Sigmoid colon (tissue), 7 donors: Measurements from ENCODE around the gene PANX1. TPM values are rescaled to one million over a fixed set of nuclear protein-coding genes. Genes with fewer than 3 reads are reported as not detected.

Source experiments
- DNase-seq: peaks from one replicate; pipeline ENCODE4 v3.0.0-alpha.2; 2019
- H3K27ac ChIP-seq, 4 donors: fragments of 200-600 bp; sonication (generic); one replicate each; pipeline ENCODE4 v1.5.1; 2016 to 2019; ENCODE audit warnings: mild to moderate bottlenecking in 1 of 4
- H3K27me3 ChIP-seq, 3 donors: fragments of 200-600 bp; sonication (generic); one replicate each; pipeline ENCODE4 v1.5.1; 2019; ENCODE audit warnings: mild to moderate bottlenecking in 1 of 3
- H3K36me3 ChIP-seq, 4 donors: fragments of 200-600 bp; sonication (generic); one replicate each; pipeline ENCODE4 v1.5.1; 2016 to 2019
- H3K4me1 ChIP-seq, 4 donors: fragments of 200-600 bp; sonication (generic); one replicate each; pipeline ENCODE4 v1.5.1; 2017 to 2019
- H3K4me3 ChIP-seq, 4 donors: fragments of 200-600 bp; sonication (generic); one replicate each; pipeline ENCODE4 v1.5.1; 2017 to 2019; ENCODE audit warnings: mild to moderate bottlenecking in 2 of 4, moderate library complexity in 1 of 4
- H3K9me3 ChIP-seq, 4 donors: fragments of 200-600 bp in 3 of 4; sonication (generic) in 3 of 4; one replicate each; pipeline versions ENCODE4 v1.5.1 to v1.6.1; 2013 to 2019
- EP300 ChIP-seq, 4 donors: sonication (generic); formaldehyde crosslinking; IDR thresholded peaks; one replicate each; pipeline ENCODE4 v1.6.1; 2017; ENCODE audit warnings: antibody characterized with exemption in 4 of 4
- POLR2A ChIP-seq, 2 donors: fragments of 450-650 bp; IDR thresholded peaks; one replicate each; pipeline ENCODE4 v1.6.1; 2016; ENCODE audit warnings: antibody characterized with exemption in 2 of 2, mild to moderate bottlenecking in 2 of 2, moderate library complexity in 2 of 2
- POLR2AphosphoS5 ChIP-seq, 4 donors: sonication (generic); formaldehyde crosslinking; IDR thresholded peaks; one replicate each; pipeline ENCODE4 v1.6.1; 2017; ENCODE audit warnings: antibody characterized with exemption in 4 of 4
- WGBS, 2 donors: extraction: QIAGEN DNeasy Blood & Tissue Kit; methylation state at CpG; one replicate each; pipeline ENCODE4 v1.1.7; 2013; 5-methylcytosine and 5-hydroxymethylcytosine counted together
- intact Hi-C: fragments of 100-400 bp; cut with DNase I; formaldehyde crosslinking; loops from one replicate; pipeline ENCODE4 v1.15.1; 2023
- polyA plus RNA-seq, 3 donors: library from polyadenylated mRNA; stranded (reverse); fragments of 200-250 nt; gene quantifications; one replicate each; pipeline ENCODE4 v1.2.3, GENCODE V29; 2013
- total RNA-seq, 4 donors: library from RNA; depleted of rRNA; stranded (reverse); fragments of >200 nt; gene quantifications; one replicate each; pipeline ENCODE4 v1.1.0, GENCODE V29; 2016
- TF ChIP-seq, protein P1 (sequence below), 4 experiments: fragments of 450-650 bp in 3 of 4; fragments of 200-600 bp in 1 of 4; IDR thresholded peaks; one replicate each; pipeline ENCODE4 v1.5.1; 2016 to 2019; ENCODE audit warnings: antibody characterized with exemption in 4 of 4, mild to moderate bottlenecking in 3 of 4, moderate library complexity in 2 of 4
- donor health status: healthy with polysubstance abuse.
- donor health status: Bipolar disorder and iron deficiency.
- donor health status: healthy.

Gene PANX1
- total and polyA plus RNA-seq, 7 donors = 1.2 to 35.7 (median 21.6) TPM

DNA sequence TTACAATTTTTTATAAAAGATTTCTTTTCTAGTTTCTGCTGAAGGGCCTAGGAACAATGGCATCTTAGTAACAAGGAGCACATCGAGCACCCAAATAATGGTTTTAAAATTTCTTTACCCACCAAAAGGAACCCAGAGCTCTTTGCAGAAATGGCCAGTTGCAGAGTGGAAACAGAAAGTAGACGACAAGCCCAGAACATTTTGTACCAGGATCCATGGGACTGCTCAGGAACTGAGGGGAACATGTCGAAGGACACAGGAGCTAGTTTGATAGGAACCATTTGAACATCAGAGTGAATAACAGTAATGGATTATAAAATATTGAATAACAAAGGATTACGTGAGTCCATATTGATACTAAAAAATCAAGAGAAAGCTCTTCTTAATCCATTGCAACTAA is 17.3 kb downstream of the PANX1 start:
- Histone ChIP-seq H3K36me3 (no peaks in the 10 kb centered on the region), H3K4me1 (peaks cover 0 to 81% (median 53%) of the 10 kb centered on the region in 4 donors), H3K27ac (peak overlapping the region in 1 of 4 donors; percentile 0), H3K27me3 (no peaks in the 10 kb centered on the region), H3K4me3 (no peak overlapping the region), H3K9me3 (no peaks in the 10 kb centered on the region)
- DNase-seq = no peak
- TF ChIP-seq EP300 (IDR thresholded peaks at IDR 0.05) (peak in 1 of 4 donors; percentile 17), POLR2AphosphoS5 (IDR thresholded peaks at IDR 0.05) (peak in 2 of 4 donors; percentile 25 to 42)
- TF ChIP-seq, protein P1, sequence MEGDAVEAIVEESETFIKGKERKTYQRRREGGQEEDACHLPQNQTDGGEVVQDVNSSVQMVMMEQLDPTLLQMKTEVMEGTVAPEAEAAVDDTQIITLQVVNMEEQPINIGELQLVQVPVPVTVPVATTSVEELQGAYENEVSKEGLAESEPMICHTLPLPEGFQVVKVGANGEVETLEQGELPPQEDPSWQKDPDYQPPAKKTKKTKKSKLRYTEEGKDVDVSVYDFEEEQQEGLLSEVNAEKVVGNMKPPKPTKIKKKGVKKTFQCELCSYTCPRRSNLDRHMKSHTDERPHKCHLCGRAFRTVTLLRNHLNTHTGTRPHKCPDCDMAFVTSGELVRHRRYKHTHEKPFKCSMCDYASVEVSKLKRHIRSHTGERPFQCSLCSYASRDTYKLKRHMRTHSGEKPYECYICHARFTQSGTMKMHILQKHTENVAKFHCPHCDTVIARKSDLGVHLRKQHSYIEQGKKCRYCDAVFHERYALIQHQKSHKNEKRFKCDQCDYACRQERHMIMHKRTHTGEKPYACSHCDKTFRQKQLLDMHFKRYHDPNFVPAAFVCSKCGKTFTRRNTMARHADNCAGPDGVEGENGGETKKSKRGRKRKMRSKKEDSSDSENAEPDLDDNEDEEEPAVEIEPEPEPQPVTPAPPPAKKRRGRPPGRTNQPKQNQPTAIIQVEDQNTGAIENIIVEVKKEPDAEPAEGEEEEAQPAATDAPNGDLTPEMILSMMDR (IDR thresholded peaks at IDR 0.05) = no peak
- 89 to 90% methylated on average over 4 of the region's 4 CpGs for WGBS, 2 donors
- intact Hi-C loops = no loop called here

DNA sequence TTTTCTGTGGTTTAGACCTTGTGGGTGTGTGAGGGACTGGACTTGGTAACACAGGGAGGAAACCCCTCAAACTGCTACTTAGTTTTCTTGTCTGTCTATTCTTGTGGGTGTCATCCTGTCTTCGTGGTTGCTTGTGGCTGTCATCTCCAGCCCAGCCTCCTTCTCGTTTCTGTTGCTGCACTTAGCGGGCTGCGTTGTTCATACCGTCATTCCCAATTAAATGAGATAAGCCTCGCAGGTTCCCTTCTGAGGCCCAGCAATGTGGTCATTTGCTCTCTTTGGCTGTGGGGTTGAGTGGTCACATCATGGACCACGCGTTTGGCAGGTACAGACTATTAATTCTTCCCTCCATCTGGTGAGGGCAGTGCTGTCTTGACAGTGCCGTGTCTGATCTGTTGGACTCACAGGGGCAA is 18.8 kb downstream of the PANX1 start:
- Histone ChIP-seq H3K9me3 (no peaks in the 10 kb centered on the region), H3K27ac (no peak overlapping the region), H3K27me3 (no peaks in the 10 kb centered on the region), H3K36me3 (no peaks in the 10 kb centered on the region), H3K4me1 (peaks cover 0 to 82% (median 55%) of the 10 kb centered on the region in 4 donors), H3K4me3 (no peak overlapping the region)
- 78 to 83% methylated on average over 9 of the region's 9 CpGs for WGBS, 2 donors
- TF ChIP-seq POLR2AphosphoS5 (IDR thresholded peaks at IDR 0.05) (no peak), EP300 (IDR thresholded peaks at IDR 0.05) (no peak), POLR2A (IDR thresholded peaks at IDR 0.05) (no peak)
- TF ChIP-seq, protein P1 (IDR thresholded peaks at IDR 0.05) = no peak
- DNase-seq = no peak
- intact Hi-C loops = no loop called here

DNA sequence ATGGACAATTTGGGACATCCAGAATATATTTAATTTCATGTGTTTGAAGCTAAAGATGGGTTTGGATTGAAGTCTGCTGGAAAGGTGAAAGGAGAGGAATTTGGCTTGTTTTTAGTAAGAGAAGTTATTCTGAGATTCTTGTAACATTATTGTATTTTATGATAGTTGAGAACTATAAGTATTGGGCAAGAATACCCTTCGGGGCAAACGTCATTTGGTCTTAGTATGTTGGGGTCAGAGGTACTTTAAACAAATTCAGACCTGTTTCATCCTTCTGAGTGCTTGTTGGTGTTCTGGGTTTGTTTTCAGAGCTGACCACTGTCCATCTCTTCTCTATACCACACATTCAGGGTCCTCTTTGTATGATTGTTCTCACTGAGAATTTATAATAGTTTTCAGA is 19.5 kb downstream of the PANX1 start:
- H3K4me3 ChIP-seq = no peak overlapping the region
- TF ChIP-seq POLR2AphosphoS5 (IDR thresholded peaks at IDR 0.05) (no peak), POLR2A (IDR thresholded peaks at IDR 0.05) (no peak), EP300 (IDR thresholded peaks at IDR 0.05) (no peak)
- TF ChIP-seq, protein P1 (IDR thresholded peaks at IDR 0.05) = no peak
- intact Hi-C loops = no loop called here
- no peaks in the 10 kb centered on the region for H3K9me3 ChIP-seq
- no peak overlapping the region for H3K27ac ChIP-seq
- no peaks in the 10 kb centered on the region for H3K27me3 ChIP-seq
- H3K36me3 ChIP-seq = no peaks in the 10 kb centered on the region
- H3K4me1 ChIP-seq = peaks cover 0 to 82% (median 54%) of the 10 kb centered on the region in 4 donors
- DNase-seq = no peak
- WGBS, 2 donors = 63 to 81% methylated on average over 2 of the region's 2 CpGs

DNA sequence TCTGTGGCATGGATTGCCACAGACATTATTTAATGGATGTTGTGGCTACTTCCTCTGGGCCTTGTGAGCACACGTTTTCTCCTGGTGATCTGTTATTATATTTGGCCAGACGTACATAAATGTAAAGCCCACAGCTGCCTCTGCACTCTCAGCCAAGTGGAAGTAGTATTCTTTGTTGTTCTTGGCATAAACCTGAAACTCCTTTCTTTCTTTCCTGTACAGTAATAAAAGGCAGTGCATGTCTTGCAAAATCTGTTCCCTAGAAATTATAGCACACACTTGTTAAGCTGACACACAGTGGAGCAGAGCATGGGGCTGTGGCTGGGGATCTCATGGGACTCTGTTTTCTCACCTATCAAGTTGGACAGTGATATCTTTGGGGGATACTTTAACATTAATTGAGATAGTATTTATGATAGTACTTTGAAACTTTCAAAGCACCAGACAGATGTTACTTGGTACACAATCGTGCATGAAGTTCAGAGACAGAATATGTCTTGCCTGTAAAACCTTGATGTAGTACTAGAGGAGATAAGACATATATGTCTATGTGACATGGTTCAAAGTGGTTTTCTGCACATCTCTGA is 20.9 kb downstream of the PANX1 start:
- Histone ChIP-seq H3K27me3 (no peaks in the 10 kb centered on the region), H3K4me1 (peaks cover 0 to 73% (median 54%) of the 10 kb centered on the region in 4 donors), H3K36me3 (peaks cover 0 to 12% (median 0%) of the 10 kb centered on the region in 4 donors), H3K27ac (no peak overlapping the region), H3K4me3 (no peak overlapping the region), H3K9me3 (no peaks in the 10 kb centered on the region)
- WGBS, 2 donors = 10 to 43% methylated on average over 3 of the region's 3 CpGs
- intact Hi-C loops = no loop called here
- TF ChIP-seq, protein P1 (IDR thresholded peaks at IDR 0.05) = no peak
- TF ChIP-seq EP300 (IDR thresholded peaks at IDR 0.05) = no peak
- TF ChIP-seq POLR2AphosphoS5 (IDR thresholded peaks at IDR 0.05) = no peak
- no peak for TF ChIP-seq POLR2A (IDR thresholded peaks at IDR 0.05)
- no peak for DNase-seq

DNA sequence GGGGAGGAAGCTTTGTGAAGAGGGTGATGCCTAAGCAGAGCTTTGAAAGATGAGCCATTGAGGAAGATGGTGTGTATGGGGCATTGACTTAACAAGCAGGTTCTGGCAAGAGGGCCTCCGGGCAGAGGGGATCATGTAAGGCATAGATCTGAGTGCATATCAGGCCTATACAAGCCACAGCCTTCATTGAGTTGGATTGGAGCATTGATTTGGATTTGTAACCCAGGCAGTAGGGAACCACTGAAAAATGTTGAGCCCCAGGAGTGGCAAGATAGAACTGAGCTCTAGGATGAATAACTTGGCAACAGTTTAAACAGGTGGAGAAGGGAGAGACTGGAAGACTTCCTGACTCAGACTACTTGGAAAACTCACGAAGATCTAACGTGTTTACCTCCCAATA is 21.4 kb downstream of the PANX1 start:
- intact Hi-C loops = no loop called here
- no peak for TF ChIP-seq POLR2AphosphoS5 (IDR thresholded peaks at IDR 0.05)
- no peak for TF ChIP-seq POLR2A (IDR thresholded peaks at IDR 0.05)
- TF ChIP-seq, protein P1 (IDR thresholded peaks at IDR 0.05) = no peak
- no peak for TF ChIP-seq EP300 (IDR thresholded peaks at IDR 0.05)
- Histone ChIP-seq H3K9me3 (no peaks in the 10 kb centered on the region), H3K4me1 (peaks cover 0 to 68% (median 54%) of the 10 kb centered on the region in 4 donors), H3K4me3 (no peak overlapping the region), H3K27me3 (no peaks in the 10 kb centered on the region), H3K36me3 (peaks cover 0 to 14% (median 0%) of the 10 kb centered on the region in 4 donors), H3K27ac (no peak overlapping the region)
- WGBS, 2 donors = 88 to 90% methylated on average over 3 of the region's 3 CpGs
- DNase-seq = no peak
